HG02571 (cell line): Measurements from ENCODE around the gene TMEM170B.

Experiments used
- ATAC-seq: cut with Tn5 transposase; IDR thresholded peaks from one replicate; pipeline ENCODE4 v1.9.1; 2021; ENCODE audit warnings: mild to moderate bottlenecking, moderate library complexity; ENCODE audit not compliant: unreplicated experiment

Gene TMEM170B

GRCh38 chr6:11613858-11614257, 76.3 kb downstream of the TMEM170B start:
- no peak for ATAC-seq

GRCh38 chr6:11614534-11615213, 77.1 kb downstream of the TMEM170B start:
- ATAC-seq = no peak

- no peak for ATAC-seq
Observed at GRCh38 chr6:11615214-11615602, 77.7 kb downstream of the TMEM170B start.

- no peak for ATAC-seq
Observed at GRCh38 chr6:11616200-11616611, 78.7 kb downstream of the TMEM170B start.

- no peak for ATAC-seq
Observed at GRCh38 chr6:11618533-11618932, 81.0 kb downstream of the TMEM170B start.

- no peak for ATAC-seq
Observed at GRCh38 chr6:11621119-11621518, 83.6 kb downstream of the TMEM170B start.

- no peak for ATAC-seq
Observed at GRCh38 chr6:11622156-11622555, 84.6 kb downstream of the TMEM170B start.

- no peak for ATAC-seq
Observed at GRCh38 chr6:11623272-11623671, 85.7 kb downstream of the TMEM170B start.

- ATAC-seq = no peak
Observed at GRCh38 chr6:11625302-11625701, 87.8 kb downstream of the TMEM170B start.

GRCh38 chr6:11626356-11626755, 88.8 kb downstream of the TMEM170B start:
- ATAC-seq = no peak

- no peak for ATAC-seq
Observed at GRCh38 chr6:11628562-11628961, 91.0 kb downstream of the TMEM170B start.

- no peak for ATAC-seq
Observed at GRCh38 chr6:11631008-11631407, 93.5 kb downstream of the TMEM170B start.

- no peak for ATAC-seq
Observed at GRCh38 chr6:11631539-11631938, 94.0 kb downstream of the TMEM170B start.

- no peak for ATAC-seq
Observed at GRCh38 chr6:11632231-11632630, 94.7 kb downstream of the TMEM170B start.

GRCh38 chr6:11632795-11633511, 95.4 kb downstream of the TMEM170B start:
- no peak for ATAC-seq
